Activated T-cell treated with anti-CD3 and anti-CD28 coated beads for 24 hours (primary cell): ENCODE data around the gene NUDCD2.
"Not testable (repeated sequence)": the region's sequence is repeated elsewhere in the genome, so short reads cannot be mapped to it uniquely, and the experiment has no call there.

Experiments
- DNase-seq: peaks from one replicate; pipeline ENCODE4 v3.0.0-alpha.2; 2020; ENCODE audit warnings: low read depth

NUDCD2 gene

DNA sequence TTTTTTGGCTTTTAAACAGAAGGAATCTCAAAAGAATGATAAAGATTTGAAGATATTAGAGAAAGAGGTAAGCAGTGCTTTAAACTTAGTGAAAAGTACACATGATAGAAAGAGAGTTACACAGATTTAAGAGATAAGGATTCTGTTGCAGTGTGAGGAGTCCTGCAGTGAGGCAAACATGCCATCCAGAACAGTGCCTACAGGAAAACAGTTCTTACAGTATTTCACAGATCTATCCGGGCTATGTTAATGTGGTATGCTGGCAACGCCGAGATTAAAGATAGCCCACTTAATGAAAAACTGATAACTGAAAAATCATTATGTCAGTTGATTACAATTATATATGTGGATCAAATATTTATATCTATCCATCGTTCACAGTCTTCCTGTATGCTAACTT lies 7.8 kb upstream of the NUDCD2 start:
- DNase-seq: no peak

DNA sequence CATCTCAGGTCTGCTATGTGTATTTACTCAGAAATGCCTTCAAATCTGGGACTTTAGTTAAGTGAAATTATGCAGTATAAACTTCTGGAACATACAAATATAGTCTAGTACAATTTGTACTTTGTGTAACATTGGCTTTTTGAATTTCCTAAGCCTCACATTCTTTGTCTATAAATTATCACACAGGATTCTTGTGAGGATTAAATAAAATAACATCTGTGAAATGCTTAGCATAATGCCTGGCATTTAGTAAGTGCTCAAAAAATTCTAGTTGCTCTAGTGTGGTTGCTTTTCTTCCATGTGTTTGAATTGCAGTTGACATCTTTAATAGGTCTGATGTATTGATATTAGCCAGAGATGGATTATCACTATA lies 3.1 kb upstream of the NUDCD2 start:
- DNase-seq: no peak

DNA sequence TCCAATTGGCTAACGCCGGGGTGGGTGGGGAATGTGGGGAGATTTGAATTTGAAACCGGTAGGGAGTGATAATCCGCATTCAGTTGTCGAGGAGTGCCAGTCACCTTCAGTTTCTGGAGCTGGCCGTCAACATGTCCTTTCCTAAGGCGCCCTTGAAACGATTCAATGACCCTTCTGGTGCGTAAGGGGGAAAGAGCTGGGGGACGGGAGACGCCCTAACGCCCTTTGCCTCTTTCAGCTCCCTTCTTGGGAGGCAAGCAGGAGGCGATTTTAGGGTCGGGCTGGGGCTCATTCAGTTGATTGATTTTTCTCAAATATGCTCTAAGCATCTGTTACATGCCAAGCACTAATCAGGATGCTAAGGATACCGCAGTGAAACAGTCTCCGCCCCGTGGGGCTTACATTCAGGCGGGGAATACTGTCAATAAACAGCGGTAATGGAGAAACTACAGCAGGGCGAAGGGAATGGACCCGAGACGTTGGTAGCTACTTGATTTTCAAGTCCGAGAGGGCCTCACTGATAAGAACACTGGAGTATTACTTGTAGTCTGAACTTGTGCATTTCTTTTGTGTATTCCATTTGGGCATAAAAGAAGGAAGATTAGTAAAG lies 765 bp upstream of the NUDCD2 start, which contains the start of gene HMMR:
HMMR (plus strand) TSS at position 71 of the 610 bp plus-strand sequence; CDS start at position 132, 61 bp downstream.
- no peak for DNase-seq

DNA sequence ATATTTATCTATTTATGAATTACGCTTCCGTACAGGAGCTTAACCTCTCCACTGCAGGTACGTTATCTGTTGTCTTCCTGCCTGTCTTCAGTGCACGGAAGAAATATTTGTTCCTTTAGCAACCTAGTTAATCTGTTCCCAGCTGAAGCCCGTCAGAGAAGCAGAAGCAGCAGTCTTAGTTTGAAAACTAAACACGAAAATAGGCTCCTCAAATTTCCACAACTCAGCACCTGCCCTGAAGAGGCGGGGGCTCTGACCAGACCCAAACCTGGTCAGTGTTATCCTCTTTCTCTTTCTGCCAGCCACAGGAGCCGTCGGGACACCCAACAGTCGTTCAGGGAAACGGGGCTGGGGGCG lies 462 bp downstream of the NUDCD2 start:
- no peak for DNase-seq

DNA sequence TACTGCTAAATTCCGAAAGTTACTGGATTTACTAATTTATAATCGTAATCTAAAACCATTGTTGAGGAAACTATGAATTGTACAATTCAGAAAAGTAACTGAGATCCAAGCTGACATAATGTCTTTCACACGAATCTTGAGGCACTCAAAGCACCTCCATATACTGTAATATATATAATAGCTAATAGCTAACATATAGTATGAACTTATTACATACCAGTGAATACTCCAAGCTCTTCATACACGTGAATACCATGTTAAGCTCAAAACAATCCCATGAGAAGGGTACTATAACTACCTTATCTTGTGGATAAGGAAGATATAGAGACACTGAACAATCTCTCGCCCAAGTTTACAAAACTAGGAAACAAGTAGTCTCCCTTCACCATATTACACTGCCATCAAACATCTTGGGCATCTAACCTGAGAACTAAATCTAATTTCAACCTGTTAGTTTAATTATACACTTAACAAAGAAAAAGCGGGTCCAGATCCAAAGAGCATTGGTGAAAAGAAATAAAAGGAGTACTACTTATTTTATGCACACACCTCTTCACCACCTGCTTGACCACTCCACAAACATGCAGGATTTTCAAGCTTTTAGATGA lies 1.0 kb downstream of the NUDCD2 start:
- no peak for DNase-seq

DNA sequence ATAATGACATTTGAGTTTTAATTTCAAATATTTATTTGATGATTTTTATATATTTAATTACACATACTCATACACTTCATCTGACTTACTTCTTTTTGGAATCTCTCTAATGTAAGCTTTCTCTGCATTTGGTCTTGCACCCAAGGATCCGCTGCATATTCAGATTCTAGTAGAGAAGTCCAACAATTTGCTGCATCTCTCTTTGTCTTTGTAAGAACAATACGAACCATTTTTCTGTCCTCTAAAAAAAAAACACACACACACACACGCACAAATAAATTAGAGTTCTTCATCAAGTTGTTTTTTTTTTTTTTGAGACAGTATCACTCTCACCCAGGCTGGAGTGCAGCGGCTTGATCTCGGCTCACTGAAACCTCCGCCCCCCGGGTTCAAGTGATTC lies 3.1 kb downstream of the NUDCD2 start:
- no peak for DNase-seq

DNA sequence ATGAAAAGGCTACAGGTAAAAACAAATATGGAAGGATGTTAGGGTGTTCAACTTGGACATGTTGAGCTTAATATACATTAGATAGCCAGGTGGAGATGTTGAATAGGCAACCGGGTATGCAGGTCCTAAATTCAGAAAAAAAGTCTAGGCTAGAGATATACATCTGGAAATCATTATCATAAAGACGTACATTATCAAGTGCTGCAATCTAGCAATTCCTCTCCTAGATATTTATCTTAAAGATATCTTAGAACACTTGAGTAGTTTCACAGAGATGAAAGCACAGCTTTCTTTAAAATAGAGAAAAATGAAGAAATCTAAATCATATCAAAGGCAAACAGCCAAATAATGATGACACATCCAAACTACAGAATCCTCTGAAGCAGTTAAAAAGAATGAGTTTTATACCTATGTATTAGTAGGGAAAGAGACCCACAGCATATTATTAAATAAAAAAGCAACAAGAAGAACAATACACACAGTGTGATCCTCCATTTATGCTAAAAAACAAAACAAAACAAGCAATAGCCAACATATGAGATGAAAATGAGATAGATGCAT lies 3.8 kb downstream of the NUDCD2 start:
- DNase-seq: no peak

DNA sequence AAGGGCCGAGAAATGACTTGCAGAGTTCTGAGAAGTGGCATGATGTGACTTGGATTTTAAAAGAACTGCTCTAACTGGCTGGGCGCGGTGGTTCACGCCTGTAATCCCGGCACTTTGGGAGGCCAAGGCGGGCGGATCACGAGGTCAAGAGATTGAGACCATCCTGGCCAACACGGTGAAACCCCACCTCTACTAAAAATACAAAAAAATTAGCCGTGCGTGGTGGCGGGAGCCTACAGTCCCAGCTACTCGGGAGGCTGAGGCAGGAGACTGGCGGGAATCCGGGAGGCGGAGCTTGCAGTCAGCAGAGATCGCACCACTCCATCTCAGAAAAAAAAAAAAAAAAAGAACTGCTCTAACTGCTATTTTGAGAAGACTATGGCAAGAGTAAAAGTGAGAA lies 4.5 kb downstream of the NUDCD2 start:
- DNase-seq: not testable (repeated sequence)

DNA sequence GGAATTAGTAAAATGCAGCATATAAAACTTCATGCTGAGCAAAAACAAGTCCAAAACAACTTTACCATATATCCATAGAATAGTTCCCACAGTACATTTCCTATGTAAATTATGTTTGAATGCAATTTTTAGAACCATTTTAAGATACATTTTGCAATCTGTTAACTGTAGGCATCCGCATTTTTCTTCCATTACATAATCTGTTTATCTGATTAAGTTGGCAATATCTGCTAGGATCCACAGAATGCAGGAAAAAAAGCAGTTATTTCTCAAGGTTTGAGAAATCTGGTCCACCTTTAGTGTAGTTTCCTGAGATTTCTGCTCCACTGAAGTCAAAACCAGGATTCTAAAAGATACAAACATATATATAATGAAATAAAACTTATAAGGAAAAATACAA lies 6.2 kb downstream of the NUDCD2 start:
- DNase-seq: no peak

DNA sequence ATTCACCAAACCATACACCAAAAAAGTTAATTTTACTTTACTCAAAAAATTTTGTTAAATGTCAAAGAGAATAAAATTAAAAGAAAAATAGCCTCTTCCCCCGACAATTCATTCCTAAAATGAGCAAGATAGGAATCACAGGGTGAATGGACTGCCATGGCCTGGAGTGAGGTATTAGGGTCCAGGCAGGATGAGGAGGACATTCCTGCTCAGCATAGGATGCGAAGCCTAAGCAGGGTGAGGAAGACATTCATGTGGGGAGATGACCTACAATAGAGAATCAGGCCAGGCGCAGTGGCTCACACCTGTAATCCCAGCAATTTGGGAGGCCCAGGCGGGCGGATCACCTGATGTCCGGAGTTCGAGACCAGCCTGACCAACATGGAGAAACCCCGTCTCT lies 8.4 kb downstream of the NUDCD2 start:
- no peak for DNase-seq

DNA sequence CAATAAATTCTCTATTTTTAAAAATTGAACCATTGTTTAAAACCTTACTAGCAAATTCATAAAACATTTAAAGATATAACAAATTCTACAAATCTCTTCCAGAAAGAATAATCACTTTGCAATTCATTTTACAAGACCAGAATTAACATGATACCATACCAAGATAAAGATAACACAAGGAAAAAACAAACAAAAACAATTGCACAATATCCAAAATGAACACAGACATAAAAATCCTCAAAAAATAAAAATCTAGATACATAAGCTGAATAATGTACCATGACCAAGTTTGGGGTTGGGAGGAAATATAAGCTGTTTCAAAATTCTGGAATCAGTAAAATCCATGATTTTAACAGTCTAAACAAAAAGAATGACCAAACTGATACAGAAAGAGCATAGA lies 11.4 kb downstream of the NUDCD2 start:
- no peak for DNase-seq

DNA sequence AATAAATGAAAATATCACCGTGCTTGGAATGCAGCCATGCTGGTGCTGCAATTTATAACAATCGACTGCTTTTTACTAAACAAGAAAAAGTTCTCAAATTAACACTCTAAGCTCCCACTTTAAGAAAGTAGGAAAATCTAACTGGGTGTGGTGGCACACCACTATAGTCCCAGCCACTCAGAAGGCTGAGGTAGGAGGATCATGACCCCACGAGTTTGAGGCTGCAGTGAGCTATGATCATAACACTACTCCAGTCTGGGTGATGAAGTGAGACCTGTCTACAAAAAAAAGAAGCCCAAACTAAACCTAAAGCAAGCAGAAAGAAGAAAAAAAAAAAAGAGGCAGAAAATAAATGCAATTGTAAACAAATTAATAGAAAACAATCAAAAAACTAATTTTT lies 12.0 kb downstream of the NUDCD2 start:
- no peak for DNase-seq

DNA sequence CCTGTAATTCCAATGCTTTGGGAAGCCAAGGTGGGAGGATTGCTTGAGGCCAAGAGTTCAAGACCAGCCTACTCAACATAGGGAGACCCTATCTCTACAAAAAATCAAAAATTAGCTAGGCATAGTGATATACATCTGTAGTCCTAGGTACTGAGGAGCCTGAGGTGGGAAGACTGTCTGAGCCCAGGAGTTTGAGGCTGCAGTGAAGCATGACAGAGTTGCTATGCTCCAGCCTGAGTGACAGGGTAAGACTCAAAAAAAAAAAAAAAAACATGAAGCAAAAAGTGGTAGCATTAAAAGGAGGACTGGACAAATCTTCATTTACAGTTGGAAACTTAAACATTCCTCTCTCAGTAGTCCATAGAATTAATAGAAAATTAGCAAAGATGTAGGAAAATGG lies 12.7 kb downstream of the NUDCD2 start:
- no peak for DNase-seq

DNA sequence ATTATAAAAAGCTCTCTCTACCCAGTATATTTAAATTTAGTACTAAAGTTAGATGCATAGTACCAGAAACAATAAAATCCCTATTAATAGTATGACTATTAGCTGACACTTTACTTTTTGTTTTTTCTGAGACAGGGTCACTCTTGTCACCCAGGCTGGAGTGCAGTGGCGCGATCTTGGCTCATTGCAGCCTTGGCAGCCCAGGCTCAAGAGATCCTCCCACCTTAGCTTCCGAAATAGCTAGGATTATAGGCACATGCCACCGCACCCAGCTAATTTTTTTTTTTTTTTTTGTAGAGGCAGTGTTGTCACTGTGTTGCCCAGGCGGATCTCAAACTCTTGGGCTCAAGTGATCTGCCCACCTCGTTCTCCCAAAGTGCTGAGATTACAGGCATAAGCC lies 14.6 kb downstream of the NUDCD2 start:
- no peak for DNase-seq

DNA sequence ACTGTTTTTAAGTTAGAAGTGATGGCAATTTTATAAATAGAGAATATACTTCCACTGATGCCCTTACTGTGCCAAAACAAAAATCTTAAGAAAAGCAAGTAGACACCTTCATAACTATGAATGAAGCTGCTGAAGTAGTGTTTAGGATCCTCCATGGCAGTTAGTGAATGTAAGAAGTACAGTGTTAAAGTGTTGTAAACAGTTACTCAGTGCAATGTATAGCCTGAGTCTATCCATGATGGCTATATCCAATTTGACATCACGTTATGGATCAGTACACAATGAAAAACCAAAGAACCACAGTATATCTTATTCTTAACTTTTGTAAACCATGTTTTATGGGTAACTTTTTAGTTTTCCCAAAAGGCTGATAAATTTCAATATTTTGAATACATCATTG lies 15.4 kb downstream of the NUDCD2 start:
- no peak for DNase-seq

DNA sequence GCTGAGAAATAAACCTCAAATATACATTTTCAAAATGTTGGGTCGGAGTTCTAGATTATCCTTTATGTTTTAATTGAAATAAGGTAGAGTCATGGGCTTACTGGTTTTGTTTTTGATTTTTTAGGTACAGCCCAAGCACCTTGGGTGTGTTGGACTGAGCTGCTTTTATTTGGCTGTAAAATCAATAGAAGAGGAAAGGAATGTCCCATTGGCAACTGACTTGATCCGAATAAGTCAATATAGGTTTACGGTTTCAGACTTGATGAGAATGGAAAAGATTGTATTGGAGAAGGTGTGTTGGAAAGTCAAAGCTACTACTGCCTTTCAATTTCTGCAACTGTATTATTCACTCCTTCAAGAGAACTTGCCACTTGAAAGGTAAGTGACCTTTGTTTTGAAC lies 18.9 kb downstream of the NUDCD2 start:
- no peak for DNase-seq

DNA sequence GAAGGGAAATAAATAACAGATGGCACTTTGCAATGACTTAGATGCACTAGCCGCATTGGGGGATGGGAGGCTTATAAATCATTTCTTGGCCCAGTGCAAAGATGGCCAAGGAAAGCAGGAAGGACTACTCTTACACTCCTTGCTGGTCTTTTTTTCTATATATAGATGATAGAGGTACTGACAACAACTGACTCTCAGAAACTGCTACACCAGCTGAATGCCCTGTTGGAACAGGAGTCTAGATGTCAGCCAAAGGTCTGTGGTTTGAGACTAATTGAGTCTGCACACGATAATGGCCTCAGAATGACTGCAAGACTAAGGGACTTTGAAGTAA lies 20.8 kb downstream of the NUDCD2 start:
- no peak for DNase-seq

DNA sequence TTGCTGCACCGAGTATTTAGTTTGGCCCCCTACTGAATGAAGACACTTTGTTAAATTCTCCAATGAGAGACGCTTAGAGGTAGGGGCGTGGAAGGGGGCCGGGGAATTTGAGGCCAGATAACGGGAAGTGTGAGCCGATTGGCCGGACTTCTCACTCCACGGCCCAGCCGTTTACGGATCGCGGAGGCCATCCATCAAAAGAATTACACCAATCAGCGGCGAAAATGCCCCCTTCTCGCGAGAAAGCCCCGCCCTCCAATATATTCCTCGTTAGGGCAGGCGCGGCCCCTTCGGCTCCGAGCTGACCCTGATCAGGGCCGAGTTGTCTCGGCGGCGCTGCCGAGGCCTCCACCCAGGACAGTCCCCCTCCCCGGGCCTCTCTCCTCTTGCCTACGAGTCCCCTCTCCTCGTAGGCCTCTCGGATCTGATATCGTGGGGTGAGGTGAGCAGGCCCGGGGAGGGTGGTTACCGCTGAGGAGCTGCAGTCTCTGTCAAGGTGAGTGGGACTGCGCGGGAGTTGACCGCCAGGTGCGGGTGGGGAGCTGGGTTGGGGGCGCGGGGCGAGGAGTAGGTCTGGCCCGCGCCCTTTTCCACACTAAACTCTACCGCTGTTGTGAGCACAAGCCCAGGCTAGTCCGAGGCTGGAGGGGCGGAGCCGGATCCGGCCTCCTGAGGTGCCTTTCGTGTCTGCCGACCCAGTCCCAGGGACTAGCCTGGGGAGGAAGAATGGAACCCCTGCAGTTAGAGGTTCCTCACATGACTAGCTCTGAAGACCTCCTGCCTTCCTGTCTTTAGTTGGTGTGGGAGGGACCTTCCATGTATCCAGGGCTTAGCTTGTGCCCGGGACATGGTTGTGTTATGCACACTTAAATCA lies 22.4 kb downstream of the NUDCD2 start, which contains the start of gene CCNG1:
CCNG1 (plus strand) TSS at position 287 of the 874 bp plus-strand sequence. CDS start 1,662 bp downstream, outside the sequence.
- peak; percentile 87 for DNase-seq

DNA sequence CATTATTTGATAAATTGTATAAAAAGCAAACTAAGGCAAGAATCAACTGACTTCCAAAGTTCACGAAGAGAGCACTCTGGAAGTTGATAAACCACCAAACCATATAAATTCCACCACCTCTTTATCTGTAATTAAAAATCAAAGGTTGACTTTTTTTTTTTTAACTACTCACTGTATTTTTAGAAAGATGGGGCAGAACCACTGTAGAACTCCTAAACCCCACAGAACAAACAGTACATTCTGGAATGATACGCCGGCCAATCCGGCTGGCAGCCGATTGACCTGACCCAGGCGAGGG lies 22.9 kb downstream of the NUDCD2 start:
- no peak for DNase-seq

DNA sequence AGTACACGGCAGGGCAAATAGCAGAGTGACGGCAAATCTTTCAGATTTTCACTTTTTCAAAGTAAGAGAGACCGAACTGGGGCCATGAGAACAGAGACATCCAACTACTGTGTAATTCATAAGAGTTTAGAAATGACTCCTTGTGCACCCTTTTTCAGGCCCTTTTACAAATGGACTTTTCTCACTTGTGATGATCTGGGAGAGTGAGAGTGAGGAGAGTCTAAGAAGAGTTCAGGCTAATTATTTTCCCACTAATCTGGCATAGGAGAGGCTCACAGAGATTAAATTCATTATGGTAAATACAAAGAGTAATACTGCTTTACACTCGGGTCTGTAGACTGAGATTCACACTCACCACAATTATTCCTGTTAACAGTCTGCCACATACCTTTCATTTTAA lies 23.4 kb downstream of the NUDCD2 start:
- DNase-seq: no peak

DNA sequence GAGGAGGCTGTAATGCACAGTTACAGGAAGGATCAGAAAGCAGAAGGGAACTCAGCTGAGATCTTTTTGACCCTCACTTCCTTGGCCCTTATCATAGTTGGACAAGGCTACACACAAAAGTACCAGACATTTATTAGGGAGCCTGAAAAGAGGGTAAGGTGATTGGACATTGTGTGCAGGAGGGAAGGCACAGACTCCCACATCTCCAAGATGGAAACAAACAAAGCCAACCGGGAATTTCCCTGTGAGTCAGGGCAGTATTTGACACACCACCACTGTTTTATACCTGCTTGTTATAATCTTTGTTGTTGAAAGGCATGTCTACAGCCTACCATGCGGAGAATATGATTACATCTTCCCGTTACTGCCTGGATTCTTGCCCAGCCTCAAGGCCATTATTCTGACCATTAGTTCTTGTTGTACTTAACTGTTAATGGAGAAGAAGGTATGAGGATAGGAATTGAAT lies 25.5 kb downstream of the NUDCD2 start:
- DNase-seq: peak; percentile 28

DNA sequence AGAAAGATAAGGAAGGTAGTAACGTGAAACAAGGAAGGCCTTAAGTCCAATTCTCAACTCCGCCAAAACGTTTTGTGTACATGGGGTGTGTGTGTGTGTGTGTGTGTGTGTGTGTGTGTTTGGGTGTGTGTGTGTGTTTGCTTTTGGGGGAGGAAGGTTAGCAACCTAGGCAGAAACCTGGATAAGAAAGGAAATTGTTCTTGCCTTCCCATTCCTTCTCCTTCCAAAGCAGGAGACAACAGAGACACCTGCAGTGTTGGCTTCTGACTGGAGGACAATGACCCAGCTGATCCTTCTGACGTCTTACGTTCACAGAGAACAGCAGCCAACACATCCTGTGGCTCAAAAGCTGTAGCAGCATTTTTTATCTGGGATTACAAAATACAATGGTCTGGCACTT lies 26.6 kb downstream of the NUDCD2 start:
- no peak for DNase-seq

DNA sequence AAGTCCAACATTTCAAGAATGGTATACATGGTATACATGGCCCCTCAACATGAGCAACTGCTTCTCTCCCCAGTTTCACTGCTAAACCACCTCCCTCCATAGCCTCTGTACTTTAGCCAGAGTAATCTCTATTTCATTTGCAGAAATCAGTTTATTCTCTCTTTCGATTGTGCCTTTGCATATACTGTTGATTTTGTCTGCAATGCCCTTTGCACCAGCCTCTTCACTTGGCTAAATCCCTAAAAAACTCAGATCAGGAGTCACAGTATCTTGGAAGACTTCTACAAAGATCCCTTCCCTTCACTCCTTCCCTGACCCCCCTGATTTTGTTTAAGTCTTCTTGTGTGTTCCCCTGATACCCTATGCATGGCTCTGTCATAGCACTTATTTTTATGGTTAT lies 27.4 kb downstream of the NUDCD2 start:
- DNase-seq: no peak
